Measurements from ENCODE around the gene RBM38. TPM values are rescaled to one million over a fixed set of nuclear protein-coding genes. Genes with fewer than 3 reads are reported as not detected.
A peak's percentile ranks its signal among the peaks of the same experiment; 100 is the strongest.

The RBM38 gene
- total and polyA plus RNA-seq, 9 donors: 6.3 to 77.6 (median 36.6) TPM

- 15 to 26% (median 20%) methylated on average over 47 to 52 of the region's 52 CpGs for WGBS, 3 donors
- peak; percentile 70 to 84 (median 80) for DNase-seq
- TF ChIP-seq CTCF (IDR thresholded peaks at IDR 0.05): no peak
- TF ChIP-seq EP300 (IDR thresholded peaks at IDR 0.05): no peak
- TF ChIP-seq POLR2A (IDR thresholded peaks at IDR 0.05): no peak
- Histone ChIP-seq H3K4me1 (ENCODE audit: insufficient read depth) (peaks cover 14% of the 10 kb centered on the region), H3K27me3 (no peaks in the 10 kb centered on the region), H3K4me3 (peak overlapping the region; percentile 24), H3K27ac (peak overlapping the region; percentile 65 to 84), H3K9me3 (no peaks in the 10 kb centered on the region), H3K36me3 (no peaks in the 10 kb centered on the region)
- intact Hi-C loops (cut with DNase I): loop anchor here (2.0 to 10.0 kb wide), 4 partner anchors 51 to 815 kb away; no protein-coding TSS in a partner anchor
These were observed 1.2 kb upstream of the RBM38 start for GRCh38 chr20:57389695-57390603.

GRCh38 chr20:57391439-57392301, 474 bp downstream of the RBM38 start:
- intact Hi-C loops (cut with DNase I): loop anchor here in 2 of 4 donors (2.0 to 10.0 kb wide), 2 partner anchors 49 to 203 kb away; no protein-coding TSS in a partner anchor
- TF ChIP-seq EP300 (IDR thresholded peaks at IDR 0.05) (no peak), CTCF (IDR thresholded peaks at IDR 0.05) (no peak), POLR2A (IDR thresholded peaks at IDR 0.05) (no peak)
- H3K4me1 ChIP-seq (ENCODE audit: insufficient read depth): peaks cover 27% of the 10 kb centered on the region
- WGBS, 3 donors: 1 to 8% (median 3%) methylated on average over 13 to 94 of the region's 98 CpGs
- H3K27me3 ChIP-seq: no peaks in the 10 kb centered on the region
- peak overlapping the region in 1 of 2 donors; percentile 37 for H3K27ac ChIP-seq
- DNase-seq: peak; percentile 35 to 70 (median 65)
- no peaks in the 10 kb centered on the region for H3K9me3 ChIP-seq
- peak overlapping the region; percentile 85 for H3K4me3 ChIP-seq
- no peaks in the 10 kb centered on the region for H3K36me3 ChIP-seq

- Histone ChIP-seq H3K4me1 (ENCODE audit: insufficient read depth) (peaks cover 30% of the 10 kb centered on the region), H3K9me3 (no peaks in the 10 kb centered on the region), H3K4me3 (peak overlapping the region; percentile 85), H3K36me3 (no peaks in the 10 kb centered on the region), H3K27ac (peak overlapping the region in 1 of 2 donors; percentile 37), H3K27me3 (no peaks in the 10 kb centered on the region)
- 21 to 44% (median 25%) methylated on average over 27 to 33 of the region's 33 CpGs for WGBS, 3 donors
- DNase-seq: peak in 4 of 5 donors; percentile 34 to 60 (median 57)
- intact Hi-C loops (cut with DNase I): loop anchor here in 1 of 4 donors (10.0 kb wide), 1 partner anchor 202 kb away; no protein-coding TSS in a partner anchor
- TF ChIP-seq CTCF (IDR thresholded peaks at IDR 0.05) (no peak), EP300 (IDR thresholded peaks at IDR 0.05) (no peak), POLR2A (IDR thresholded peaks at IDR 0.05) (no peak)
These were observed 1.5 kb downstream of the RBM38 start for GRCh38 chr20:57392512-57393271.
